GM12872 (cell line): ENCODE data around the gene EPHB1.

Experiments
- TF ChIP-seq, protein P1 (sequence below): IDR thresholded peaks from 3 replicates; pipeline ENCODE4 v1.5.1; 2011; ENCODE audit warnings: low read depth, mild to moderate bottlenecking, low read length, moderate library complexity; ENCODE audit not compliant: insufficient read depth

EPHB1 gene

DNA sequence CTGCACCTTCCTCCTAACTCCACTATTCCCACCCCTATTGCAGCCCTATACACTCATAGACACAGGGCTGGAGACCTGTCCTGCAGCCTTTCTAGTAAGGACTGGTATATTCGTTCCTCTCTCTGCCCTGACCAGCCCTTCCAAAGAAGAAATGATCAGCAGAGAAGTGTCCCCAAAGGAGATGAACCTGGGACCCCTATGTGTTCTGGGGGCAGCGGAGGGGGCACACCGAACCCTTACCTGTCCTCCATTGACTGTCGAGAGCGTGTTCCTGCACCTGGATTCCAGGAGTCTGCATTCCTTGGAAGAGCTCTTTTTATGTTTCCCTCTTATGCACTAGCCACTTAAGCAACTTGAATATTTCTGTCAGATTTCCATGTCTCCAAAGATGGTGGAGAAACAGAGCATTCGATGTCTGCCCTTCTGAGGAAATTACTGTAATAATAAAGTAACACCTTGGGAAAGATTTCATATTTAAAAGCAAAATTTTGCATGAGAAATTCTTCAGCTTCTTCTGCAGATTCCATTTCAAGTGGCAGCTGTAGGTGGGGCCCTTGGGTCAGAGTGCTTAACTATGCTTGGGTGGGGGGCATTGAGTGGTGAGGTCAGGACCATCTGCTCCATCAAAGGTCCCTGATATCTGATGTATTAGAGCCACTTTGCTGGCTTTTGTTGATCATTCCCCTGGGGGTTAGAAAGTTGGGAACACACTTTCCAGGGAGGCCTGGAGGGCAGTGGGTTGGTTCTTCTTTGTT lies 6.3 kb downstream of the EPHB1 start:
- TF ChIP-seq, protein P1, sequence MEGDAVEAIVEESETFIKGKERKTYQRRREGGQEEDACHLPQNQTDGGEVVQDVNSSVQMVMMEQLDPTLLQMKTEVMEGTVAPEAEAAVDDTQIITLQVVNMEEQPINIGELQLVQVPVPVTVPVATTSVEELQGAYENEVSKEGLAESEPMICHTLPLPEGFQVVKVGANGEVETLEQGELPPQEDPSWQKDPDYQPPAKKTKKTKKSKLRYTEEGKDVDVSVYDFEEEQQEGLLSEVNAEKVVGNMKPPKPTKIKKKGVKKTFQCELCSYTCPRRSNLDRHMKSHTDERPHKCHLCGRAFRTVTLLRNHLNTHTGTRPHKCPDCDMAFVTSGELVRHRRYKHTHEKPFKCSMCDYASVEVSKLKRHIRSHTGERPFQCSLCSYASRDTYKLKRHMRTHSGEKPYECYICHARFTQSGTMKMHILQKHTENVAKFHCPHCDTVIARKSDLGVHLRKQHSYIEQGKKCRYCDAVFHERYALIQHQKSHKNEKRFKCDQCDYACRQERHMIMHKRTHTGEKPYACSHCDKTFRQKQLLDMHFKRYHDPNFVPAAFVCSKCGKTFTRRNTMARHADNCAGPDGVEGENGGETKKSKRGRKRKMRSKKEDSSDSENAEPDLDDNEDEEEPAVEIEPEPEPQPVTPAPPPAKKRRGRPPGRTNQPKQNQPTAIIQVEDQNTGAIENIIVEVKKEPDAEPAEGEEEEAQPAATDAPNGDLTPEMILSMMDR = no peak

DNA sequence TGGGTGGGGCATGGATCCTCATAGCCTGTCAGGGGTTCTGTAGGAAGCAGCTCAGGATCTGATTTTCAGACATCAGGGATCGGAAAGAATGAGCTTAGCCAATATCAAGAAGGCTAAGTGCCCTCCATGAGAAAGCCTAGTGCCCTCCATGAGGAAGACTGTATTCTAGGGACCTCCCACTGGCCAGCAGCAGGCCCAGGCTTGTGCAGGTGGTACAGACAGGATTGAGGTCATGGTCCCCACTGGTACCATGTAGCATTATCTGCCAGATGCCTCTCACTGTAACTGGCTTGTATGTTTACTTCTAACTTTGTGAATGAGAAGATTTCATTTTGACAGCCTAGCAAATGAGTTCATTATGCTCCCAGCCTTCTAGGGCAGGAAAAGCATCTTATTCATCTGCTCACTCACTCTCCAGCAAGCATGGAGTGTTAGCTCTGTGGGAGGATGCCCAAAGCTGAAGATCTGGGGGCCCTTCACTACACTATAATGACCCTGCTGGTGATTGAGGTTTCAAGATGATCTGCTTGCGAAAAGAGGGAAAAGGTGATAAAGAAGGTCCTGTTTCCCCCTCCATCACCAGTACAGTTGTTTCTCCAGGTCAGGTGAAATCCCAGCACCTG lies 7.5 kb downstream of the EPHB1 start:
- TF ChIP-seq, protein P1 = no peak

DNA sequence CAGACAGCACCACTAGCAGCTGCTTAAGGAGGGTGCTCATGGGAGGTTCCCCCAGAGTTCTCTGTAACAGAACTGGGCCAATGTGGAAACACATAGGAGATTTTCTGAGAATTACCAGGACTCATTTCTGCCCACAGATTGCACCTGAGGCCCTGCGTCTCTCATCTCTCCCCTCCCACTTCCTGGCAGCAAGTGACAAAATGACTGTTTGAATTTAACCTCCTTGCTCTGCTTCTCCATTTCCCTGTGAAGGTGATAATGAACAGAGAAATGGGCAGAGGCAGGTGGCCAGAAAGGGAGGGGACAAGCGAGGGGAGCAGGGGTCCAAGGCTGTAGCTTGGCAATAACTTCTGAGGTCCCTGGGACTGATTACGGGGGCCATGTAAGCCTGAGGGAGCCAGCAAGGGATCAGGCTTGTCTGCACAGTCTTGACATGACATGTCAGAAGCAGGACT lies 8.0 kb downstream of the EPHB1 start:
- TF ChIP-seq, protein P1 = no peak

DNA sequence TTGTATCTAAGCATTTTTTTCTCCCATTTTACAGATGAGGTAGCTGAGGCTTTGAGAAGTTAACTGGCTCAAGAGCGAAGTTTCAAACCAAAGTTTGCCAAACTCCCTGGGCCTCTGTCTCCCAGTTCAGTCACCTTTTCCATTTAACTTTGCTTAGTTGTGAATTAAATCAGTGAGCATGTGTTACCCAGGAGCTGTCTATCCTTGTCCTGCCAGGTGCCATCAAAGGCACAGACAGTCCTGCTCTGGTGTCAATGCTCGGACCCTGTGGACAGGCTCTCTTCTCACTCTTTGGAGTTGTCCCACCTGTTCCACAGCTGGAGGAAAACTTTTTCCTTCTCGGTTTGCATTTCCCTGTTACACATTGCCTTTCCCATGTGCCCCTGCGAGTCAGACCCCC lies 8.6 kb downstream of the EPHB1 start:
- TF ChIP-seq, protein P1 = no peak

DNA sequence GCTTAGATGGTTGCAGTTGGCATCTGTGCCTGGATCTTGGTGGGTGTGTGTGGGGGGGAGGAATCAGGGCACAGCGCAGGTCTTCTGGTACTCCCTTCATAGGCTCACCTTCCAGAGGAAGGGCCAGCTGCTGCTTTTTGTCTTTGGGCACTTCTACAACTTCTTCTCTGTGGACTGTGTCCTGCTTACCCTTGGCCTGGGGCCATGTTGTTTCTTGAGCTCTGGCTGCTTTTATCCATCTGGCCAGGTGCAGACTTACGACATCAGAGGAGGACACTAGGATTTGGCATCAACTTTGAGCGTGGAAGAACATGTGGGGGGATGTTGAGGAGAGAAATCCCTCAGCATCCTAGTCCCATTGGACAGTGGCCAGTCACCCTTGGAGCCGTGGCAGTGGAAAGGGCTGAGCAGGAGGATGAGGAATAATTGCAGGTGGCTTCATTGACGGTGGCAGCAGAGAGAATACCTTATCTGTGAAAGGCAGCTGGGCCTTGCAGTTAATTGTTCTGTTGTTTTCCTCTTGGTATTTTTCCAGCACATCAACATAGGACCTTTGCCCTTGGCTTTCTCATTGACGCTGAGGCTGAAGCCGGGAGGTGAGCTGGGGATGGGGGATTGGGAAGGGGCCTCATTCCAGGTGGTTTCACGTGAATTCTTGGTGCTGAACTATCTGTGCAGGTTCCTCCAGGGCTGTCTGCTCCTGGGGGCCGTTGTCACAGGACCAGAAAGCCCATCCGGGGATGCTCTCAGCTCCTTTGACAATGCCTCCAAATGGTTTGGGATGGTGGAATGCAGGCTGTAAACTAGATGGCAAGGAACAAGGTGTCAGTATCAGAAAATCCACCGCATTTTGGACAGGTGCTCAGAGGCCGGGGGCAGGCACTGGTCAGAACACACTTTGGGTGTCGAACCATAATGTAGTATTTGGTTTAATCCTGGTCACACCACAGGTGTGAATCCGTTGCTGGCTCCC lies 9.7 kb downstream of the EPHB1 start:
- TF ChIP-seq, protein P1 = no peak

DNA sequence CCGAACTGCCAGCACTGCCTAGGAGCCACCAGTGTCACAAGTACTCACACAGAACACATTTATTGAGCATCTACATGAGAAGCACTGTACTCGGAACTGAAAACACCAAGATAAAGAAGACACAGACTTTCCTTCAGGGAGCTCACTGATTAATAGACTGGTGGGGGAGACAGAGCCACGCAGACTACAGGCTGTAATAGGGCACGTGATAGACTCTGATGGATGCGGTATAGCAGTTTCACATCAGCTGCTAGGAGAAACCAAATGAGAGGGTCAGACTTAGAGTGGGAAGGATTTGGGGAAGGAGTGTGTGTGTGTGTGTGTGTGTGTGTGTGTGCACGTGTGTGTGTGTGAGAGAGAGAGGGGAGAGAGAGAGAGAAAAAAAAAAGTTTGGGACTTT lies 12.1 kb downstream of the EPHB1 start:
- TF ChIP-seq, protein P1 = no peak

DNA sequence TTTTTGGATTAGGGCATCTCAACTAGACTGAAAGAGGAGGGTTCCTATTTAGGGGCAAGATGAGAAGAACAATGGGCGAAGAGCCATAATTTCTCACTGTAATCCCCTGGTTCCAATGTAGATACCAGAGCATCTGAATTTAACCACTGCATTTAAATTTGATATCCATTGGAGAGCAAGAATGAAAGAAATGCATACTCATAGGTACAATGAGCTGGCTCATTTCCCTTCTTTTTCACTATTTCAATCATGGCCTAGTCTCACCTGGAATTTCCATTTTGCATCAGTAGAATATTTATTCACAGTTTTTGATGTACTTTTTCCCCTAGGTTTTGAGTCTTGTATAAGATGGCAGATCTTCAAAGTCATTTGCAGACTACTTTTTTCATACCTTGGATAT lies 13.8 kb downstream of the EPHB1 start:
- TF ChIP-seq, protein P1 = no peak
